Neural cell (in vitro differentiated cells): Measurements from ENCODE around the gene BRD3OS. TPM values are rescaled to one million over a fixed set of nuclear protein-coding genes. Genes with fewer than 3 reads are reported as not detected.

Experiments
- H2AFZ ChIP-seq: fragments of 200-600, 300-800 bp; sonication (generic), shearing (Covaris generic); 2 replicates; pipeline ENCODE4 v1.6.0; 2014; ENCODE audit warnings: low read depth, mild to moderate bottlenecking, antibody characterized with exemption, low read length, moderate library complexity
- H3F3A ChIP-seq: fragments of 200-600 bp; shearing (Covaris generic); 2 replicates; pipeline ENCODE4 v1.6.1; 2016; ENCODE audit warnings: mild to moderate bottlenecking, moderate library complexity, mixed read lengths, antibody characterized with exemption, low read length; ENCODE audit not compliant: insufficient read depth, poor library complexity, severe bottlenecking
- H3K27ac ChIP-seq: fragments of 200-600, 300-800 bp; sonication (generic), shearing (Covaris generic); 2 replicates; pipeline ENCODE4 v1.5.1; 2014; ENCODE audit warnings: mild to moderate bottlenecking, low read length, moderate library complexity
- H3K27me3 ChIP-seq: fragments of 300-800, 200-600 bp; sonication (generic), shearing (Covaris generic); 2 replicates; pipeline ENCODE4 v1.6.0; 2014; ENCODE audit warnings: mild to moderate bottlenecking, low read depth, low read length, moderate library complexity; ENCODE audit not compliant: insufficient read depth
- H3K36me3 ChIP-seq: fragments of 300-800, 200-600 bp; sonication (generic), shearing (Covaris generic); 2 replicates; pipeline ENCODE4 v1.5.1; 2014; ENCODE audit warnings: mild to moderate bottlenecking, antibody characterized with exemption, low read length, moderate library complexity; ENCODE audit not compliant: insufficient read depth
- H3K4me2 ChIP-seq: fragments of 300-800, 200-600 bp; sonication (generic), shearing (Covaris generic); 2 replicates; pipeline ENCODE4 v1.6.0; 2014; ENCODE audit warnings: mild to moderate bottlenecking, low read length
- H3K4me3 ChIP-seq: fragments of 300-800, 200-600 bp; sonication (generic), shearing (Covaris generic); 2 replicates; pipeline ENCODE4 v1.5.1; 2014; ENCODE audit warnings: mild to moderate bottlenecking, low read length, moderate library complexity
- H3K79me2 ChIP-seq: fragments of 200-600 bp; shearing (Covaris generic); replicated peaks from 2 replicates; pipeline ENCODE4 v1.6.0; 2014; ENCODE audit warnings: mild to moderate bottlenecking, low read length, moderate library complexity; ENCODE audit not compliant: insufficient read depth
- H3K9ac ChIP-seq: fragments of 300-800, 200-600 bp; sonication (generic), shearing (Covaris generic); 2 replicates; pipeline ENCODE4 v1.6.1; 2016; ENCODE audit warnings: mild to moderate bottlenecking, low read length, mixed read lengths
- H3K9me2 ChIP-seq: fragments of 200-600 bp; shearing (Covaris generic); 2 replicates; pipeline ENCODE4 v1.6.1; 2016; ENCODE audit warnings: mild to moderate bottlenecking, low read length, mixed read lengths; ENCODE audit not compliant: insufficient read depth
- H3K9me3 ChIP-seq: fragments of 200-600, 300-800 bp; sonication (generic), shearing (Covaris generic); 2 replicates; pipeline ENCODE4 v1.6.1; 2016; ENCODE audit warnings: mild to moderate bottlenecking, mixed run types, low read length, moderate library complexity, mixed read lengths
- H4K20me1 ChIP-seq: fragments of 200-600 bp; shearing (Covaris generic); 2 replicates; pipeline ENCODE4 v1.6.1; 2016; ENCODE audit warnings: mild to moderate bottlenecking, mixed run types; ENCODE audit not compliant: insufficient read depth
- CTCF ChIP-seq: fragments of 450-650 bp; IDR thresholded peaks from 2 replicates; pipeline ENCODE4 v1.5.1; 2014; ENCODE audit warnings: antibody characterized with exemption, mild to moderate bottlenecking, moderate library complexity; ENCODE audit not compliant: poor library complexity, severe bottlenecking
- EP300 ChIP-seq: fragments of 450-650 bp; conservative IDR thresholded peaks from 2 replicates; pipeline ENCODE4 v1.6.1; 2014; ENCODE audit warnings: antibody characterized with exemption, mild to moderate bottlenecking, moderate library complexity; ENCODE audit not compliant: poor library complexity, severe bottlenecking
- EZH2 ChIP-seq: fragments of 200-600, 300-800 bp; shearing (Covaris generic), sonication (generic); IDR thresholded peaks from 2 replicates; pipeline ENCODE4 v1.6.1; 2014; ENCODE audit warnings: antibody characterized with exemption, low read length, borderline replicate concordance, mild to moderate bottlenecking; ENCODE audit not compliant: insufficient read depth, poor library complexity, severe bottlenecking
- MXI1 ChIP-seq: fragments of 450-650 bp; conservative IDR thresholded peaks from 2 replicates; pipeline ENCODE4 v1.6.1; 2014; ENCODE audit warnings: antibody characterized with exemption, mild to moderate bottlenecking; ENCODE audit not compliant: poor library complexity, severe bottlenecking
- POLR2AphosphoS5 ChIP-seq: IDR thresholded peaks from 2 replicates; pipeline ENCODE4 v1.6.1; 2012
- RAD21 ChIP-seq: fragments of 450-650 bp; conservative IDR thresholded peaks from 2 replicates; pipeline ENCODE4 v1.6.1; 2014; ENCODE audit warnings: antibody characterized with exemption, mild to moderate bottlenecking, moderate library complexity
- REST ChIP-seq: IDR thresholded peaks from 2 replicates; pipeline ENCODE4 v1.6.1; 2012; ENCODE audit warnings: borderline replicate concordance
- SMC3 ChIP-seq: fragments of 450-650 bp; conservative IDR thresholded peaks from 2 replicates; pipeline ENCODE4 v1.6.1; 2014; ENCODE audit warnings: antibody characterized with exemption, mild to moderate bottlenecking, moderate library complexity; ENCODE audit not compliant: poor library complexity
- TAF1 ChIP-seq: IDR thresholded peaks from 2 replicates; pipeline ENCODE4 v1.6.1; 2012; ENCODE audit warnings: low read depth
- polyA plus RNA-seq: library from polyadenylated mRNA; depleted of rRNA; stranded (reverse); fragments of >200 nt; gene quantifications from 2 replicates; pipeline ENCODE4 v1.2.3, GENCODE V29; 2014

BRD3OS gene
- polyA plus RNA-seq, 1 donor from 2014 or later = 49.5 TPM

- H3K9me2 ChIP-seq = no peaks in the 10 kb centered on the region
- H2AFZ ChIP-seq = no peak overlapping the region
- H3K4me2 ChIP-seq = no peak overlapping the region
- no peaks in the 10 kb centered on the region for H3K36me3 ChIP-seq
- TF ChIP-seq RAD21 (no peak), TAF1 (no peak), EP300 (no peak), MXI1 (no peak), CTCF (no peak), EZH2 (no peak), SMC3 (no peak), POLR2AphosphoS5 (no peak)
- H3K79me2 ChIP-seq = peaks cover 8% of the 10 kb centered on the region
- H3K9me3 ChIP-seq = no peaks in the 10 kb centered on the region
- no peaks in the 10 kb centered on the region for H3F3A ChIP-seq
- H3K27ac ChIP-seq = no peak overlapping the region
- H4K20me1 ChIP-seq = peaks cover 24% of the 10 kb centered on the region
- no peak overlapping the region for H3K9ac ChIP-seq
- H3K27me3 ChIP-seq = no peaks in the 10 kb centered on the region
- H3K4me3 ChIP-seq = no peak overlapping the region
Measured at GRCh38 chr9:134049772-134050588, 24.7 kb downstream of the BRD3OS start.

GRCh38 chr9:134050726-134051125, 25.4 kb downstream of the BRD3OS start:
- H3K4me2 ChIP-seq = no peak overlapping the region
- H3K27ac ChIP-seq = no peak overlapping the region
- H3K9me3 ChIP-seq = no peaks in the 10 kb centered on the region
- no peak overlapping the region for H3K9ac ChIP-seq
- no peak overlapping the region for H2AFZ ChIP-seq
- H3K79me2 ChIP-seq = peaks cover 16% of the 10 kb centered on the region
- H3K4me3 ChIP-seq = no peak overlapping the region
- no peaks in the 10 kb centered on the region for H3K9me2 ChIP-seq
- H3F3A ChIP-seq = no peaks in the 10 kb centered on the region
- no peaks in the 10 kb centered on the region for H3K36me3 ChIP-seq
- no peaks in the 10 kb centered on the region for H3K27me3 ChIP-seq
- H4K20me1 ChIP-seq = peaks cover 31% of the 10 kb centered on the region
- no peak for TF ChIP-seq RAD21
- TF ChIP-seq SMC3 = no peak
- TF ChIP-seq POLR2AphosphoS5 = no peak
- no peak for TF ChIP-seq TAF1
- TF ChIP-seq MXI1 = no peak
- no peak for TF ChIP-seq EP300
- no peak for TF ChIP-seq CTCF
- no peak for TF ChIP-seq EZH2
- TF ChIP-seq REST = no peak
